HAP-1 (cell line): Measurements from ENCODE around the gene TPTE.
"Not testable (repeated sequence)": the region's sequence is repeated elsewhere in the genome, so short reads cannot be mapped to it uniquely, and the experiment has no call there.

ENCODE experiments used
- DNase-seq, 2 experiments: peaks; one replicate each; pipeline ENCODE4 v3.0.0-alpha.2; 2016 to 2020; ENCODE audit warnings: low spot score in 2 of 2
- H3K27me3 ChIP-seq: fragments of 250-450 bp; sonication (Bioruptor Pico); 2 replicates; pipeline ENCODE4 v1.5.1; 2020; ENCODE audit warnings: low read depth, mild to moderate bottlenecking, moderate library complexity
- H3K36me3 ChIP-seq: fragments of 250-450 bp; sonication (Bioruptor Pico); replicated peaks from 2 replicates; pipeline ENCODE4 v1.5.1; 2020; ENCODE audit warnings: mild to moderate bottlenecking
- H3K4me1 ChIP-seq: fragments of 250-450 bp; sonication (Bioruptor Pico); 2 replicates; pipeline ENCODE4 v1.5.1; 2020; ENCODE audit warnings: mild to moderate bottlenecking
- H3K4me3 ChIP-seq: fragments of 250-450 bp; sonication (Bioruptor Pico); 2 replicates; pipeline ENCODE4 v1.5.1; 2020; ENCODE audit warnings: mild to moderate bottlenecking, moderate library complexity
- H3K9me3 ChIP-seq: fragments of 250-450 bp; sonication (Bioruptor Pico); 2 replicates; pipeline ENCODE4 v1.5.1; 2020; ENCODE audit warnings: mild to moderate bottlenecking, moderate library complexity
- in situ Hi-C: fragments of 300-500 bp; cut with MboI; formaldehyde crosslinking; loops from 3 replicates; pipeline ENCODE4 v1.14.3; 2020; ENCODE audit warnings: low sequenced_read_pairs, inconsistent platforms, mixed read lengths

TPTE gene

GRCh38 chr21:10570803-10571202 lies 49.4 kb downstream of the TPTE start:
- H3K9me3 ChIP-seq = peaks cover 36% of the 10 kb centered on the region
- not testable (repeated sequence) for H3K4me1 ChIP-seq, H3K27me3 ChIP-seq, H3K4me3 ChIP-seq, H3K36me3 ChIP-seq, DNase-seq
- in situ Hi-C loops = loop anchor here (10.0 kb wide), 1 partner anchor 74 kb away; no protein-coding TSS in a partner anchor

GRCh38 chr21:10574531-10575310 lies 53.3 kb downstream of the TPTE start:
- H3K27me3 ChIP-seq, H3K4me1 ChIP-seq, H3K36me3 ChIP-seq, H3K4me3 ChIP-seq, DNase-seq: not testable (repeated sequence)
- H3K9me3 ChIP-seq = peaks cover 38% of the 10 kb centered on the region
- in situ Hi-C loops = loop anchor here (10.0 kb wide), 1 partner anchor 70 kb away; no protein-coding TSS in a partner anchor

DNA sequence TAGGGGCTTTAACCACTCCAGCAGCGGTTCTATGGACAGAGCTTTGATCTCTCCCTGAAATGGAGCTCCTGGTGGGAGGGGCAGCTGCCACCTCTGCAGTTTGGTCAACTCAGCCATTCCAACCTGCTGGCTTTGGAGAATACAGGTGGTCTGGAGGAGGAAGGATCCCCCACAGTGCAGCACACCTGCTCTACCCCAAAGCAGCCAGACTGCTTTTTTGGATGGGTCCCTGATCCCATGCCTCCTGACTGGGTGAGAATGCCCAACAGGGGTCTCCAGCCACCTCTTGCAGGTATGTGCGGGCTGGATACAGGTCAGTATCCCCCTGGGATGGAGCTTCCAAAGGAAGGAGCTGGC lies 53.9 kb downstream of the TPTE start:
- Histone ChIP-seq H3K4me1 (no peaks in the 10 kb centered on the region), H3K36me3 (no peaks in the 10 kb centered on the region), H3K27me3 (no peaks in the 10 kb centered on the region), H3K9me3 (peaks cover 34% of the 10 kb centered on the region), H3K4me3 (no peak overlapping the region)
- DNase-seq = no peak
- in situ Hi-C loops = loop anchor here (10.0 kb wide), 1 partner anchor 70 kb away; no protein-coding TSS in a partner anchor

DNA sequence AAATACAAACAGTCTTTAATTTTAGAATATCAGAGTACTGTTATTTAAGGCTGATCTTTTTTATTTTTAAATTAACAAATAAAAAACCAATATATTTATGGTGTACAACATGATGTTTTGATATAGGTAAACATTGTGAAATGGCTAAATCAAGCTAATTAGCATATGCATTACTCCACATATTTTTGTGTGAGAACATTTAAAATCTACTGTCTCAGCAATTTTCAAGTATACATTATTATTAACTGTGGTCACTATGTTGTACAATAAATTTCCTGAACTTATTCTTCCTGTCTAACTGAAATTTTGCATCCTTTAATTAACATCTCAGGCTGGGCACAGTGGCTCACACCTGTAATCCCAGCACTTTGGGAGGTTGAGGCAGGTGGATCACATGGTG lies 57.5 kb downstream of the TPTE start:
- H3K36me3 ChIP-seq, H3K27me3 ChIP-seq, H3K4me1 ChIP-seq, DNase-seq, H3K4me3 ChIP-seq: not testable (repeated sequence)
- peaks cover 37% of the 10 kb centered on the region for H3K9me3 ChIP-seq
- in situ Hi-C loops = loop anchor here (10.0 kb wide), 1 partner anchor 66 kb away; no protein-coding TSS in a partner anchor

GRCh38 chr21:10589115-10589514 lies 67.7 kb downstream of the TPTE start:
- H3K4me3 ChIP-seq, DNase-seq, H3K27me3 ChIP-seq, in situ Hi-C loops, H3K4me1 ChIP-seq, H3K36me3 ChIP-seq: not testable (repeated sequence)
- peaks cover 41% of the 10 kb centered on the region for H3K9me3 ChIP-seq

GRCh38 chr21:10607074-10607473 lies 85.7 kb downstream of the TPTE start:
- H3K4me3 ChIP-seq, in situ Hi-C loops, H3K36me3 ChIP-seq, H3K27me3 ChIP-seq, H3K4me1 ChIP-seq, DNase-seq: not testable (repeated sequence)
- H3K9me3 ChIP-seq = peaks cover 11% of the 10 kb centered on the region; the same call in 1 of the 2 replicates

- H3K27me3 ChIP-seq, H3K4me3 ChIP-seq, H3K4me1 ChIP-seq, H3K36me3 ChIP-seq, DNase-seq, in situ Hi-C loops: not testable (repeated sequence)
- peaks cover 15% of the 10 kb centered on the region for H3K9me3 ChIP-seq
These were observed 92.9 kb downstream of the TPTE start for GRCh38 chr21:10614285-10614684.

DNA sequence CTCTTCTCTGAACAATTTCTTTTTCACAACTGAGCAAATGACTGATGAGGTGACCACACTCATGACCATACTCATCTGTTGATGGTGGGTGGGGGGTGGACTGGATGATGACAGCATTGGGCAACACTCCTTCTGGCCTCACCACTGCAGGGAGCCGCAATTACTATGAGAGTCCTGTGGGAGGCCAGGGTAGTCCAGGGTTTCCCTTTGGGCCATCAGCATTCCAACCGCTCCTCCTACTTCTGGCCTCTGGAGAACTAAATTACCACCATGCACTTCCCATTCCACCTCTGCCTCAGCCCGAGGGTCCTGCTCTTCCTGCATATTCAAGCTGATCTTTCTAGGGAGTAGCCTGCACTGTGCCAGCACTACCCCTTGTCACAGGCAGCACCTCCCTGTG lies 94.7 kb downstream of the TPTE start:
- H3K36me3 ChIP-seq, H3K27me3 ChIP-seq, in situ Hi-C loops, H3K4me3 ChIP-seq, DNase-seq, H3K4me1 ChIP-seq: not testable (repeated sequence)
- peaks cover 14% of the 10 kb centered on the region for H3K9me3 ChIP-seq

- in situ Hi-C loops = no loop called here
- DNase-seq = no peak
- Histone ChIP-seq H3K4me1 (no peaks in the 10 kb centered on the region), H3K27me3 (no peaks in the 10 kb centered on the region), H3K4me3 (no peak overlapping the region), H3K36me3 (no peaks in the 10 kb centered on the region), H3K9me3 (peaks cover 14% of the 10 kb centered on the region)
These were observed 95.2 kb downstream of the TPTE start for GRCh38 chr21:10616535-10616934.

GRCh38 chr21:10617133-10617752 lies 95.9 kb downstream of the TPTE start:
- in situ Hi-C loops, H3K4me3 ChIP-seq, H3K27me3 ChIP-seq, DNase-seq, H3K36me3 ChIP-seq, H3K4me1 ChIP-seq: not testable (repeated sequence)
- peaks cover 12% of the 10 kb centered on the region for H3K9me3 ChIP-seq

DNA sequence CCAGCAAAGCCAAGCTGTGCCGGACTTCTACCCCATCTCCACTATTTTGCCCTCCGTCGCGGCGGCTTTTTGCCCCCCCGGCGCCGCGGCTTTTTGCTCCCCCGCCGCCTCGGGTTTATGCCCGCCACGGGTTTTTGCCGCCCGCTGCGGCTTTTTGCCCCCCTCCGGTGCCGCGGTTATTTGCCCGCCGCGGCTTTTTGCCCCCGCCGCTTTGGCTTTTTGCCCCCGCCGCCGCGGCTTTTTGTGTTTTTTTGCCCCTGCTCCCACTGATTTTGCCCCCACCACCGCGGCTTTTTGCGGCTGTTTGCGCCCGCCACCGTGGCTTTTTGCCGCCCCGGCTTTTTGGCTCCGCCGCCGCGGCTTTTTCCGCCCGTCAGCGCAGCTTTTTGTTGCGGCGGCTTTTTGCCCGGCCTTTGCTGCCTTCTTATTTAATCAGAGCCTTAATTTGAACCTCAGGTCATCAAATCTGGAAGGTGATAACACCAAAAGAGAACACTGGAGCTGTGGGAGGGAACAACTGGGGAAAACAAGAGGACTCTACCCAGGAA lies 106.0 kb downstream of the TPTE start:
- DNase-seq = no peak

DNA sequence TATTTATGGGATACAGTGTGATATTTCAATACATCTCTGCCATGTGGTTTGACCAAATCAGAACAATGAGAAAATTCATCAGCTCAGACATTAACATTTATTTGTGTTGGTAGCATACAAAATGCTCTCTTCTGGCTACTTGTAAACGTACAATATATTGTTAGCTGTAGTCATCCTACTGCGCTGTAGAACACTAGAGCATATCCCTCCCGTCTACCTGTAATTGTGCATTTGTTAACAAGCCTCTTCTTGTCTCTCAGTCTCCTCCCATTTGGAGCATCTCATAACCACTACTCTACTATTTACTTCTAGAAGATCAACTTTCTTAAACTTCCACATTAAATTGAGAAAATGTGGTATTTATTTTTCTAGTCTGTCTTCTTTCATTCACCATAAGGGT lies 107.9 kb downstream of the TPTE start:
- DNase-seq, H3K36me3 ChIP-seq, H3K4me1 ChIP-seq, H3K9me3 ChIP-seq, H3K4me3 ChIP-seq, in situ Hi-C loops, H3K27me3 ChIP-seq: not testable (repeated sequence)

More for the DNA sequence above, 106.0 kb downstream of the TPTE start:
- Histone ChIP-seq H3K4me1 (no peaks in the 10 kb centered on the region), H3K36me3 (no peaks in the 10 kb centered on the region), H3K9me3 (peaks cover 11% of the 10 kb centered on the region), H3K27me3 (no peaks in the 10 kb centered on the region), H3K4me3 (no peak overlapping the region)
- in situ Hi-C loops = no loop called here

DNA sequence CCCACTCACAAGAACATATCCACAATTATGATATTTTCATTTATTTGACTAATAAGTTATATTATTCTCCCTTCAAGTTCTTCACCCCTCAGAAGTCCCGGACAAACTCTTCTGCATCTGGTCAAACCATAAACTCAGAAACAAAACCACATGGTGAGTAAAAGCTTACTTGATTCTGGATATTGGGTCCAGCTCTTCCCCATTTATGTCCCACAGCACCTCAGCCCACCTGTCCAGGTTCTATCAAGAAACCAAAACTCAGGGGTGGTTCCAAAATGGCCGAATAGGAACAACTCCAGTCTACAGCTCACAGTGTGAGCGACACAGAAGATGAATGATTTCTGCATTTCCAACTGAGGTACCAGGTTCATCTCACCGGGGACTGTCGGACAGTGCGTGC lies 109.4 kb downstream of the TPTE start:
- H3K4me3 ChIP-seq, H3K27me3 ChIP-seq, H3K36me3 ChIP-seq, DNase-seq, H3K4me1 ChIP-seq, in situ Hi-C loops: not testable (repeated sequence)
- H3K9me3 ChIP-seq = peaks cover 10% of the 10 kb centered on the region

GRCh38 chr21:10631316-10631715 lies 109.9 kb downstream of the TPTE start:
- H3K27me3 ChIP-seq, H3K4me1 ChIP-seq, H3K9me3 ChIP-seq, H3K4me3 ChIP-seq, in situ Hi-C loops, H3K36me3 ChIP-seq, DNase-seq: not testable (repeated sequence)
